Fibroblast of mammary gland (primary cell): ENCODE measurements around the gene JARID2.

ENCODE experiments used
- DNase-seq: peaks from one replicate; pipeline ENCODE4 v3.0.0-alpha.2; 2010; ENCODE audit warnings: low read depth
- H3K4me3 ChIP-seq: 2 replicates; pipeline ENCODE4 v1.5.1; 2011; ENCODE audit warnings: low read depth, mild to moderate bottlenecking, low read length, moderate library complexity; ENCODE audit not compliant: control insufficient read depth
- CTCF ChIP-seq: conservative IDR thresholded peaks from 2 replicates; pipeline ENCODE4 v1.5.1; 2011; ENCODE audit warnings: low read depth, low read length, inconsistent platforms; ENCODE audit not compliant: control insufficient read depth, insufficient read depth

JARID2 gene

GRCh38 chr6:15256538-15257271, 10.8 kb downstream of the JARID2 start:
- no peak for TF ChIP-seq CTCF
- no peak for DNase-seq
- no peak overlapping the region for H3K4me3 ChIP-seq

- no peak for TF ChIP-seq CTCF
- DNase-seq: no peak
- H3K4me3 ChIP-seq: no peak overlapping the region
Observed at GRCh38 chr6:15257357-15258132, 11.7 kb downstream of the JARID2 start.

- TF ChIP-seq CTCF: no peak
- H3K4me3 ChIP-seq: no peak overlapping the region
- DNase-seq: no peak
Observed at GRCh38 chr6:15259766-15260098, 13.9 kb downstream of the JARID2 start.

- no peak overlapping the region for H3K4me3 ChIP-seq
- no peak for TF ChIP-seq CTCF
- DNase-seq: peak; percentile 74
Observed at GRCh38 chr6:15260099-15260821, 14.4 kb downstream of the JARID2 start.

GRCh38 chr6:15263780-15264374, 18.0 kb downstream of the JARID2 start:
- no peak for TF ChIP-seq CTCF

GRCh38 chr6:15264412-15264811, 18.5 kb downstream of the JARID2 start:
- no peak for TF ChIP-seq CTCF

More at GRCh38 chr6:15263780-15264374, 18.0 kb downstream of the JARID2 start:
- H3K4me3 ChIP-seq: no peak overlapping the region
- DNase-seq: no peak

More at GRCh38 chr6:15264412-15264811, 18.5 kb downstream of the JARID2 start:
- H3K4me3 ChIP-seq: no peak overlapping the region
- DNase-seq: no peak
